K562 (cell line): Measurements from ENCODE around the gene DAB1. TPM values are rescaled to one million over a fixed set of nuclear protein-coding genes. Genes with fewer than 3 reads are reported as not detected.

Source experiments
- ATAC-seq: fragments of 200-7000 bp; cut with Tn5 transposase; 3 replicates; pipeline ENCODE4 v1.9.1; 2020; ENCODE audit warnings: moderate library complexity
- BruUV-seq: library from RNA; stranded (reverse); fragments of 400-500 nt; replicated peaks from 2 replicates; lab custom pipeline; 2021; lab: Mats Ljungman, UMichigan
- CTCF ChIA-PET: fragments of 300-600 bp; formaldehyde crosslinking; extraction: SDS; loops from one replicate; lab custom pipeline; 2021; ENCODE audit warnings: low intra/inter-chr PET ratio; lab: Yijun Ruan, JAX
- POLR2A ChIA-PET: fragments of 300-600, 350-650 bp; sonication (Branson Sonifier 250); formaldehyde crosslinking; extraction: SDS; loops from one replicate; lab custom pipeline; 2021; ENCODE audit warnings: antibody characterized with exemption, inconsistent platforms; lab: Yijun Ruan, JAX
- DNase-seq, 4 experiments: peaks; one replicate each; pipeline versions ENCODE4 v3.0.0 to v3.0.0-alpha.2; 2011 to 2018; ENCODE audit warnings: low spot score in 3 of 4, mixed read lengths in 3 of 4; ENCODE audit errors: extremely low read depth in 1 of 4
- FAIRE-seq: peaks from 2 replicates; lab custom pipeline; 2011; peaks lifted over from hg19 to GRCh38; lab: Jason Lieb, UNC
- H2AFZ ChIP-seq: 2 replicates; pipeline ENCODE4 v1.6.0; 2011; ENCODE audit warnings: low read depth, low read length, control low read depth, inconsistent platforms
- H3K27ac ChIP-seq: fragments of 200-600 bp; 3 replicates; pipeline ENCODE4 v1.8.0; 2011; ENCODE audit warnings: low read depth, mild to moderate bottlenecking, control low read depth, inconsistent platforms, low read length, moderate library complexity, mixed read lengths; ENCODE audit errors: extremely low read depth
- H3K27me3 ChIP-seq, 2 experiments: fragments of 300-600 bp in 1 of 2; 2 replicates in 1 of 2; 3 replicates in 1 of 2; pipeline versions ENCODE4 v1.6.0 to v1.8.0; 2011; ENCODE audit warnings: inconsistent platforms in 2 of 2, low read length in 2 of 2, mild to moderate bottlenecking in 1 of 2, mixed read lengths in 1 of 2, moderate library complexity in 1 of 2; ENCODE audit not compliant: control insufficient read depth in 2 of 2, insufficient read depth in 2 of 2
- H3K36me3 ChIP-seq: fragments of 300-600 bp; 3 replicates; pipeline ENCODE4 v1.8.0; 2011; ENCODE audit warnings: mild to moderate bottlenecking, low read length, inconsistent platforms; ENCODE audit not compliant: control insufficient read depth, insufficient read depth
- H3K4me1 ChIP-seq, 2 experiments: fragments of 200-600 bp in 1 of 2; replicated peaks in 1 of 2; 2 replicates in 1 of 2; 3 replicates in 1 of 2; pipeline versions ENCODE4 v1.5.1 to v1.8.0; 2011; ENCODE audit warnings: inconsistent platforms in 2 of 2, low read length in 2 of 2, mild to moderate bottlenecking in 1 of 2, mixed read lengths in 1 of 2, moderate library complexity in 1 of 2; ENCODE audit not compliant: control insufficient read depth in 2 of 2, insufficient read depth in 2 of 2
- H3K4me2 ChIP-seq: 2 replicates; pipeline ENCODE4 v1.6.1; 2011; ENCODE audit warnings: low read length, control low read depth, inconsistent platforms, mixed read lengths; ENCODE audit not compliant: insufficient read depth
- H3K4me3 ChIP-seq: fragments of 200-600 bp; sonication (generic), shearing (Covaris generic); 2 replicates; pipeline ENCODE4 v1.5.1; 2016; ENCODE audit warnings: control low read depth, inconsistent platforms
- H3K79me2 ChIP-seq: fragments of 200-600 bp; 3 replicates; pipeline ENCODE4 v1.8.0; 2011; ENCODE audit warnings: low read length, inconsistent platforms; ENCODE audit not compliant: control insufficient read depth, insufficient read depth
- H3K9ac ChIP-seq, 2 experiments: 2 replicates each; pipeline versions ENCODE4 v1.6.0 to v1.6.1; 2011; ENCODE audit warnings: low read depth in 2 of 2, low read length in 2 of 2, control low read depth in 1 of 2, inconsistent platforms in 1 of 2, mild to moderate bottlenecking in 1 of 2, mixed read lengths in 1 of 2; ENCODE audit not compliant: insufficient read depth in 1 of 2
- H3K9me1 ChIP-seq: one replicate; pipeline ENCODE4 v1.6.0; 2011; ENCODE audit warnings: inconsistent platforms, mild to moderate bottlenecking, low read length, moderate library complexity; ENCODE audit not compliant: control insufficient read depth, insufficient read depth
- H3K9me3 ChIP-seq: replicated peaks from 2 replicates; pipeline ENCODE4 v1.5.1; 2011; ENCODE audit warnings: low read depth, low read length, inconsistent platforms; ENCODE audit not compliant: control insufficient read depth, insufficient read depth
- H4K20me1 ChIP-seq: replicated peaks from 2 replicates; pipeline ENCODE4 v1.6.1; 2011; ENCODE audit warnings: low read length, inconsistent platforms, mixed read lengths; ENCODE audit not compliant: control insufficient read depth, insufficient read depth
- CREB1 ChIP-seq, 2 experiments: sonication (generic) in 1 of 2; formaldehyde crosslinking in 1 of 2; IDR thresholded peaks; 2 replicates each; pipeline versions ENCODE4 v1.6.1 to v1.8.0; 2012 to 2022; ENCODE audit warnings: inconsistent platforms in 1 of 2, mild to moderate bottlenecking in 1 of 2, missing genetic modification reagents in 1 of 2, moderate library complexity in 1 of 2
- E2F4 ChIP-seq: sonication (generic); formaldehyde crosslinking; IDR thresholded peaks from 2 replicates; pipeline ENCODE4 v1.8.0; 2022; ENCODE audit warnings: mild to moderate bottlenecking, low read depth, missing genetic modification reagents
- E2F6 ChIP-seq, 2 experiments: IDR thresholded peaks; 2 replicates each; pipeline ENCODE4 v1.6.1; 2011; ENCODE audit warnings: borderline replicate concordance in 1 of 2, control low read depth in 1 of 2, low read depth in 1 of 2, low read length in 1 of 2, mild to moderate bottlenecking in 1 of 2, mixed read lengths in 1 of 2, moderate library complexity in 1 of 2; ENCODE audit not compliant: insufficient read depth in 1 of 2, insufficient read length in 1 of 2, poor library complexity in 1 of 2, severe bottlenecking in 1 of 2; ENCODE audit errors: extremely low read depth in 1 of 2
- EZH2 ChIP-seq: IDR thresholded peaks from 2 replicates; pipeline ENCODE4 v1.6.1; 2012; ENCODE audit warnings: low read depth, mild to moderate bottlenecking, inconsistent platforms, low read length, borderline replicate concordance
- KAT2B ChIP-seq: IDR thresholded peaks from one replicate; pipeline ENCODE4 v1.6.1; 2012; ENCODE audit warnings: low read depth, mild to moderate bottlenecking, control low read depth, inconsistent platforms, low read length, moderate library complexity
- MEF2D ChIP-seq: conservative IDR thresholded peaks from 2 replicates; pipeline ENCODE4 v1.6.1; 2016; ENCODE audit warnings: low read depth, missing genetic modification characterization, missing compliant biosample characterization
- NBN ChIP-seq: fragments of 450-650 bp; IDR thresholded peaks from 2 replicates; pipeline ENCODE4 v1.6.1; 2016; ENCODE audit warnings: low read depth, mild to moderate bottlenecking
- NCOA4 ChIP-seq: fragments of 450-650 bp; IDR thresholded peaks from 2 replicates; pipeline ENCODE4 v1.6.1; 2018; ENCODE audit warnings: mild to moderate bottlenecking; ENCODE audit not compliant: partially characterized antibody
- RNF219 ChIP-seq: fragments of 250-450 bp; sonication (Bioruptor Pico); IDR thresholded peaks from 2 replicates; pipeline ENCODE4 v1.5.0; 2022; ENCODE audit warnings: mild to moderate bottlenecking
- SAFB2 ChIP-seq: fragments of 200-400 bp; formaldehyde crosslinking; IDR thresholded peaks from 2 replicates; pipeline ENCODE4 v1.6.1; 2018; ENCODE audit warnings: borderline replicate concordance, low read length, low read depth, moderate library complexity; ENCODE audit not compliant: severe bottlenecking
- SMARCA5 ChIP-seq: fragments of 450-650 bp; IDR thresholded peaks from 2 replicates; pipeline ENCODE4 v1.6.1; 2016
- USF1 ChIP-seq: sonication (generic); formaldehyde crosslinking; IDR thresholded peaks from 2 replicates; pipeline ENCODE4 v1.9.0; 2022; ENCODE audit warnings: mild to moderate bottlenecking, missing genetic modification reagents
- VEZF1 ChIP-seq: fragments of 200-800 bp; sonication (Bioruptor generic); IDR thresholded peaks from 2 replicates; pipeline ENCODE4 v1.6.1; 2017; ENCODE audit warnings: missing genetic modification characterization, missing compliant biosample characterization
- ZKSCAN3 ChIP-seq: fragments of 250-450 bp; sonication (Bioruptor Pico); IDR thresholded peaks from 2 replicates; pipeline ENCODE4 v1.4.0; 2020
- WGBS: fragments of 100-300 bp; shearing (Covaris generic); methylation state at CpG from one replicate; pipeline ENCODE4 v1.1.6; 2016; ENCODE audit warnings: low coverage, mixed read lengths; ENCODE audit not compliant: insufficient coverage; ENCODE audit errors: missing lambda C conversion rate; 5-methylcytosine and 5-hydroxymethylcytosine counted together
- in situ Hi-C: fragments of 300-500 bp; cut with MboI; formaldehyde crosslinking; loops from 4 replicates; pipeline ENCODE4 v1.15.0; 2018; ENCODE audit warnings: inconsistent platforms, mixed read lengths
- intact Hi-C: fragments of 100-400 bp; cut with micrococcal nuclease; formaldehyde crosslinking; loops from 2 replicates; pipeline ENCODE4 v1.14.2; 2022
- polyA plus RNA-seq, 8 experiments: library from polyadenylated mRNA; depleted of rRNA in 4 of 8; stranded (reverse) in 5 of 8; unstranded in 3 of 8; fragments of >200 nt; fragmentation: Nextera tagmentation in 2 of 8; fragmentation: Illumina TruSeq in 1 of 8; extraction: Ambion mirVana in 2 of 8; extraction: Trizol in 1 of 8; gene quantifications; 2 replicates each; pipeline versions ENCODE4 v1.2.1 to v1.2.3, GENCODE V29; 2011 to 2014; ENCODE audit warnings: inconsistent platforms in 1 of 8, missing spikeins in 1 of 8
- total RNA-seq, 7 experiments: library from RNA; depleted of rRNA in 6 of 7; stranded (reverse); fragments of >200 nt in 6 of 7; fragmentation: Illumina TruSeq in 2 of 7; extraction: Trizol in 2 of 7; gene quantifications; 2 replicates each; pipeline versions ENCODE4 v1.2.1 to v1.2.3, GENCODE V29; 2011 to 2021; ENCODE audit warnings: low replicate concordance in 1 of 7

The DAB1 gene
- total and polyA plus RNA-seq, 9 of the 15 experiments (the other 6 are each of a cell fraction or from before 2014, with no cell fraction given), result not detected

GRCh38 chr1:56992318-56993125, 431.3 kb downstream of the DAB1 start:
- intact Hi-C loops, result no loop called here
- no peak for TF ChIP-seq NBN
- TF ChIP-seq EZH2, result no peak
- TF ChIP-seq CREB1 (IDR thresholded peaks at IDR 0.05), result no peak
- TF ChIP-seq CREB1 (CRISPR knock-in tag; IDR thresholded peaks at IDR 0.05), result no peak
- TF ChIP-seq ZKSCAN3 (CRISPR knock-in tag), result no peak
- no peak for TF ChIP-seq E2F4
- TF ChIP-seq USF1 (CRISPR knock-in tag), result no peak
- no peak for TF ChIP-seq SMARCA5
- no peak for TF ChIP-seq NCOA4
- TF ChIP-seq RNF219 (CRISPR knock-in tag), result no peak
- no peak for TF ChIP-seq SAFB2
- no peak for TF ChIP-seq E2F6 (IDR thresholded peaks at IDR 0.05; ENCODE audit: borderline replicate concordance in 1 of 2, extremely low read depth in 1 of 2, insufficient read depth in 1 of 2, insufficient read length in 1 of 2, low read depth in 1 of 2, low read length in 1 of 2, poor library complexity in 1 of 2, severe bottlenecking in 1 of 2)
- TF ChIP-seq KAT2B, result no peak
- no peak for TF ChIP-seq MEF2D (tag)
- no peak for TF ChIP-seq VEZF1 (CRISPR knock-in tag)

More at GRCh38 chr1:56992318-56993125, 431.3 kb downstream of the DAB1 start:
- ATAC-seq (no peak), DNase-seq (no peak), FAIRE-seq (no peak)
- ChIA-PET POLR2A (interaction anchor here (0.6 kb wide), 1 partner anchor 17 kb away, joined by 3 read pairs; no protein-coding TSS in a partner anchor), CTCF (no interaction called here)
- Histone ChIP-seq H3K4me1 (no peaks in the 10 kb centered on the region), H3K4me3 (no peak overlapping the region), H2AFZ (no peak overlapping the region), H3K9me3 (no peaks in the 10 kb centered on the region), H3K36me3 (no peaks in the 10 kb centered on the region), H3K79me2 (no peaks in the 10 kb centered on the region), H4K20me1 (no peaks in the 10 kb centered on the region), H3K9ac (no peak overlapping the region), H3K4me2 (no peak overlapping the region), H3K27ac (no peak overlapping the region), H3K27me3 (peaks cover 0 to 6% of the 10 kb centered on the region in 2 experiments; a peak in 2 of 5 replicates), H3K9me1 (no peaks in the 10 kb centered on the region)
- WGBS, result under 1% methylated on average over 15 of the region's 15 CpGs
- in situ Hi-C loops, result no loop called here
- no TSS peak for BruUV-seq
